ENCODE data around the gene SEMA5B. TPM values are rescaled to one million over a fixed set of nuclear protein-coding genes. Genes with fewer than 3 reads are reported as not detected.

SEMA5B gene
- total RNA-seq, 1 experiment from 2014 or later: not detected

GRCh38 chr3:123048480-123049237 is 21.1 kb upstream of the SEMA5B start:
- Mint-ChIP-seq H3K27ac (ENCODE audit: unreplicated experiment) (no peak overlapping the region), H3K27me3 (ENCODE audit: unreplicated experiment) (peaks cover 66% of the 10 kb centered on the region), H3K9me3 (ENCODE audit: low read depth, unreplicated experiment) (no peaks in the 10 kb centered on the region), H3K4me3 (ENCODE audit: low read depth, unreplicated experiment) (no peak overlapping the region), H3K36me3 (ENCODE audit: insufficient read depth, unreplicated experiment) (peaks cover 5% of the 10 kb centered on the region), H3K4me1 (ENCODE audit: low read depth, unreplicated experiment) (no peaks in the 10 kb centered on the region)
- CTCF ChIA-PET: no interaction called here
- no peak for TF ChIP-seq CTCF (IDR thresholded peaks at IDR 0.05; ENCODE audit: unreplicated experiment)
- no peak for DNase-seq
- BruUV-seq (replicated peaks): no TSS peak
- intact Hi-C loops (cut with micrococcal nuclease; ENCODE audit: unreplicated experiment): no loop called here

GRCh38 chr3:123047062-123047319 is 19.4 kb upstream of the SEMA5B start:
- TF ChIP-seq CTCF (IDR thresholded peaks at IDR 0.05; ENCODE audit: unreplicated experiment): no peak
- intact Hi-C loops (cut with micrococcal nuclease; ENCODE audit: unreplicated experiment): no loop called here
- no peak for DNase-seq
- Mint-ChIP-seq H3K27me3 (ENCODE audit: unreplicated experiment) (peaks cover 65% of the 10 kb centered on the region), H3K9me3 (ENCODE audit: low read depth, unreplicated experiment) (no peaks in the 10 kb centered on the region), H3K4me1 (ENCODE audit: low read depth, unreplicated experiment) (no peaks in the 10 kb centered on the region), H3K36me3 (ENCODE audit: insufficient read depth, unreplicated experiment) (peaks cover 5% of the 10 kb centered on the region), H3K27ac (ENCODE audit: unreplicated experiment) (no peak overlapping the region), H3K4me3 (ENCODE audit: low read depth, unreplicated experiment) (no peak overlapping the region)
- CTCF ChIA-PET: no interaction called here
- no TSS peak for BruUV-seq (replicated peaks)

GRCh38 chr3:123046262-123047061 is 18.9 kb upstream of the SEMA5B start:
- no peak for TF ChIP-seq CTCF (IDR thresholded peaks at IDR 0.05; ENCODE audit: unreplicated experiment)
- BruUV-seq (replicated peaks): no TSS peak
- Mint-ChIP-seq H3K36me3 (ENCODE audit: insufficient read depth, unreplicated experiment) (peaks cover 5% of the 10 kb centered on the region), H3K4me1 (ENCODE audit: low read depth, unreplicated experiment) (no peaks in the 10 kb centered on the region), H3K9me3 (ENCODE audit: low read depth, unreplicated experiment) (no peaks in the 10 kb centered on the region), H3K27me3 (ENCODE audit: unreplicated experiment) (peaks cover 65% of the 10 kb centered on the region), H3K4me3 (ENCODE audit: low read depth, unreplicated experiment) (no peak overlapping the region), H3K27ac (ENCODE audit: unreplicated experiment) (no peak overlapping the region)
- CTCF ChIA-PET: no interaction called here
- DNase-seq: no peak
- intact Hi-C loops (cut with micrococcal nuclease; ENCODE audit: unreplicated experiment): no loop called here

GRCh38 chr3:123044981-123045763 is 17.6 kb upstream of the SEMA5B start:
- Mint-ChIP-seq H3K4me1 (ENCODE audit: low read depth, unreplicated experiment) (no peaks in the 10 kb centered on the region), H3K4me3 (ENCODE audit: low read depth, unreplicated experiment) (no peak overlapping the region), H3K27me3 (ENCODE audit: unreplicated experiment) (peaks cover 67% of the 10 kb centered on the region), H3K27ac (ENCODE audit: unreplicated experiment) (no peak overlapping the region), H3K36me3 (ENCODE audit: insufficient read depth, unreplicated experiment) (peaks cover 5% of the 10 kb centered on the region), H3K9me3 (ENCODE audit: low read depth, unreplicated experiment) (no peaks in the 10 kb centered on the region)
- no peak for DNase-seq
- no TSS peak for BruUV-seq (replicated peaks)
- TF ChIP-seq CTCF (IDR thresholded peaks at IDR 0.05; ENCODE audit: unreplicated experiment): no peak
- CTCF ChIA-PET: no interaction called here
- intact Hi-C loops (cut with micrococcal nuclease; ENCODE audit: unreplicated experiment): no loop called here

Measured in Calu3 (cell line).